GM18951 (cell line): ENCODE data around the gene PEX11A.

Experiments
- POLR2A ChIP-seq: IDR thresholded peaks from 4 replicates; pipeline ENCODE4 v1.6.1; 2011; ENCODE audit warnings: mild to moderate bottlenecking; ENCODE audit not compliant: insufficient read length, insufficient read depth; ENCODE audit errors: extremely low read depth
- in situ Hi-C: fragments of 300-500 bp; cut with MboI; formaldehyde crosslinking; loops from one replicate; pipeline ENCODE4 v1.12.0; 2022; ENCODE audit warnings: low sequenced_read_pairs, mixed read lengths, inconsistent platforms; ENCODE audit not compliant: unreplicated experiment

PEX11A gene

GRCh38 chr15:89647191-89647851 lies 43.2 kb downstream of the PEX11A start:
- in situ Hi-C loops: no loop called here
- TF ChIP-seq POLR2A: no peak

GRCh38 chr15:89646416-89647141 lies 44.0 kb downstream of the PEX11A start:
- TF ChIP-seq POLR2A: no peak
- in situ Hi-C loops: no loop called here

GRCh38 chr15:89645680-89646079 lies 44.9 kb downstream of the PEX11A start:
- in situ Hi-C loops: no loop called here
- TF ChIP-seq POLR2A: no peak

GRCh38 chr15:89642106-89642505 lies 48.4 kb downstream of the PEX11A start:
- in situ Hi-C loops: no loop called here
- TF ChIP-seq POLR2A: no peak

- TF ChIP-seq POLR2A: no peak
- in situ Hi-C loops: no loop called here
These were observed 49.5 kb downstream of the PEX11A start for GRCh38 chr15:89641053-89641452.

GRCh38 chr15:89640245-89640644 lies 50.3 kb downstream of the PEX11A start:
- no peak for TF ChIP-seq POLR2A
- in situ Hi-C loops: no loop called here

- TF ChIP-seq POLR2A: no peak
- in situ Hi-C loops: no loop called here
These were observed 57.0 kb downstream of the PEX11A start for GRCh38 chr15:89633585-89633984.

GRCh38 chr15:89632563-89633430 lies 57.8 kb downstream of the PEX11A start:
- in situ Hi-C loops: no loop called here
- no peak for TF ChIP-seq POLR2A

- TF ChIP-seq POLR2A: no peak
- in situ Hi-C loops: no loop called here
These were observed 58.7 kb downstream of the PEX11A start for GRCh38 chr15:89631902-89632264.
